ENCODE measurements around the gene NDUFS7. TPM values are rescaled to one million over a fixed set of nuclear protein-coding genes. Genes with fewer than 3 reads are reported as not detected.
"Not testable (repeated sequence)": the region's sequence is repeated elsewhere in the genome, so short reads cannot be mapped to it uniquely, and the experiment has no call there.

The NDUFS7 gene
- total RNA-seq, 3 donors from 2014 or later, result 118 to 160 (median 148) TPM

GRCh38 chr19:1435378-1435989 is 51.8 kb downstream of the NDUFS7 start:
- H3K9me3 ChIP-seq, result no peaks in the 10 kb centered on the region
- no peak for DNase-seq
- H3K4me3 ChIP-seq, result no peak overlapping the region
- intact Hi-C loops (cut with DNase I, micrococcal nuclease), result no loop called here
- H3K4me1 ChIP-seq (ENCODE audit: low read depth), result peaks cover 20% of the 10 kb centered on the region
- no peak for TF ChIP-seq CTCF (IDR thresholded peaks at IDR 0.05)
- no peak for ATAC-seq
- H3K36me3 ChIP-seq (ENCODE audit: low read depth), result peaks cover 4% of the 10 kb centered on the region

GRCh38 chr19:1437609-1438008 is 53.9 kb downstream of the NDUFS7 start:
- TF ChIP-seq CTCF (IDR thresholded peaks at IDR 0.05), result no peak
- DNase-seq (no peak), ATAC-seq (no peak)
- intact Hi-C loops (cut with DNase I, micrococcal nuclease), result no loop called here
- Histone ChIP-seq H3K36me3 (ENCODE audit: low read depth) (peaks cover 9% of the 10 kb centered on the region), H3K4me1 (ENCODE audit: low read depth) (peaks cover 20% of the 10 kb centered on the region), H3K4me3 (no peak overlapping the region), H3K9me3 (no peaks in the 10 kb centered on the region)

GRCh38 chr19:1438035-1438932 is 54.6 kb downstream of the NDUFS7 start, which contains the start of gene RPS15:
Gene RPS15, plus strand, starts transcription at chr19:1438396. Its CDS starts 30 bp downstream, at chr19:1438426.
- TF ChIP-seq CTCF (IDR thresholded peaks at IDR 0.05), result peak; percentile 96
- Histone ChIP-seq H3K4me1 (ENCODE audit: low read depth) (peaks cover 20% of the 10 kb centered on the region), H3K4me3 (peak within 1 kb of the TSS; percentile 90), H3K9me3 (no peaks in the 10 kb centered on the region), H3K36me3 (ENCODE audit: low read depth) (peaks cover 9% of the 10 kb centered on the region)
- peak; percentile 97 for ATAC-seq
- DNase-seq, result peak; percentile 96 to 98 (median 97)
- intact Hi-C loops (cut with DNase I, micrococcal nuclease), result no loop called here

GRCh38 chr19:1438933-1439354 is 55.2 kb downstream of the NDUFS7 start:
- Histone ChIP-seq H3K4me3 (peak overlapping the region; percentile 90), H3K36me3 (ENCODE audit: low read depth) (peaks cover 9% of the 10 kb centered on the region), H3K4me1 (ENCODE audit: low read depth) (peaks cover 20% of the 10 kb centered on the region), H3K9me3 (no peaks in the 10 kb centered on the region)
- no peak for TF ChIP-seq CTCF (IDR thresholded peaks at IDR 0.05)
- DNase-seq (no peak), ATAC-seq (no peak)
- intact Hi-C loops (cut with DNase I, micrococcal nuclease), result no loop called here

GRCh38 chr19:1439525-1440417 is 56.1 kb downstream of the NDUFS7 start:
- H3K36me3 ChIP-seq (ENCODE audit: low read depth); H3K9me3 ChIP-seq; intact Hi-C loops (cut with DNase I, micrococcal nuclease): not testable (repeated sequence)

More at GRCh38 chr19:1439525-1440417, 56.1 kb downstream of the NDUFS7 start:
- H3K4me1 ChIP-seq (ENCODE audit: low read depth), result peaks cover 20% of the 10 kb centered on the region
- DNase-seq, result peak in 1 of 3 donors; percentile 55
- not testable (repeated sequence) for H3K4me3 ChIP-seq, ATAC-seq

Measured in mucosa of descending colon (tissue), 3 donors.